ENCODE data around the gene TNF. TPM values are rescaled to one million over a fixed set of nuclear protein-coding genes. Genes with fewer than 3 reads are reported as not detected.
A peak's percentile ranks its signal among the peaks of the same experiment; 100 is the strongest.

Gene TNF
- total RNA-seq, 3 donors from 2014 or later: 0.41 to 1.7 (median 1.1) TPM

DNA sequence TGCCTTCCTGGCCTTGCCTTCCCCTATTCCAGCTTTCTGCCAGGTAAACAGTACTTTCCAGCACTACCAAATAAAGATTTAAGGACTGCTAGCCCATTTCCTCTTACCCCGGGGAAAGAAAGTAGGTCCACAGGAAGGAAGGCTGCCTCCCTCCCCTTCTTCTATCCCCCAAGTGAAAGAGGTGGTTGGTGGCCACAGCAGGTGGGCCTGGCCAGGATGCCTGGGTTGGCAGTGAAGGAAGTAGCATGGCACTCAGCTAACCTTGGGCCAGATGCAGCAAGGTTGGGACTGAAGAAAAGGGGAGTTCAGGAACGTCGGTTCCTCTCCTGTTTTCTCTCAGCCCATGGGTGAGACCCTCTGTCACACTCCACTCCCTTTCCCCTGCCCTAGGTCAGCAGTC, 19.1 kb upstream of the TNF start:
- no peak overlapping the region for H3K4me3 ChIP-seq
- TF ChIP-seq, protein P1, sequence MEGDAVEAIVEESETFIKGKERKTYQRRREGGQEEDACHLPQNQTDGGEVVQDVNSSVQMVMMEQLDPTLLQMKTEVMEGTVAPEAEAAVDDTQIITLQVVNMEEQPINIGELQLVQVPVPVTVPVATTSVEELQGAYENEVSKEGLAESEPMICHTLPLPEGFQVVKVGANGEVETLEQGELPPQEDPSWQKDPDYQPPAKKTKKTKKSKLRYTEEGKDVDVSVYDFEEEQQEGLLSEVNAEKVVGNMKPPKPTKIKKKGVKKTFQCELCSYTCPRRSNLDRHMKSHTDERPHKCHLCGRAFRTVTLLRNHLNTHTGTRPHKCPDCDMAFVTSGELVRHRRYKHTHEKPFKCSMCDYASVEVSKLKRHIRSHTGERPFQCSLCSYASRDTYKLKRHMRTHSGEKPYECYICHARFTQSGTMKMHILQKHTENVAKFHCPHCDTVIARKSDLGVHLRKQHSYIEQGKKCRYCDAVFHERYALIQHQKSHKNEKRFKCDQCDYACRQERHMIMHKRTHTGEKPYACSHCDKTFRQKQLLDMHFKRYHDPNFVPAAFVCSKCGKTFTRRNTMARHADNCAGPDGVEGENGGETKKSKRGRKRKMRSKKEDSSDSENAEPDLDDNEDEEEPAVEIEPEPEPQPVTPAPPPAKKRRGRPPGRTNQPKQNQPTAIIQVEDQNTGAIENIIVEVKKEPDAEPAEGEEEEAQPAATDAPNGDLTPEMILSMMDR (IDR thresholded peaks at IDR 0.05): no peak
- intact Hi-C loops (cut with DNase I, micrococcal nuclease): no loop called here
- H3K4me1 ChIP-seq (ENCODE audit: low read depth): peaks cover 3% of the 10 kb centered on the region
- H3K9me3 ChIP-seq: no peaks in the 10 kb centered on the region
- ATAC-seq (no peak), DNase-seq (no peak)
- peaks cover 4% of the 10 kb centered on the region for H3K36me3 ChIP-seq (ENCODE audit: low read depth)

GRCh38 chr6:31557443-31558317, 17.7 kb upstream of the TNF start:
- intact Hi-C loops (cut with DNase I, micrococcal nuclease): no loop called here
- TF ChIP-seq, protein P1 (IDR thresholded peaks at IDR 0.05): no peak
- DNase-seq (no peak), ATAC-seq (no peak)
- Histone ChIP-seq H3K4me1 (ENCODE audit: low read depth) (peaks cover 3% of the 10 kb centered on the region), H3K36me3 (ENCODE audit: low read depth) (peaks cover 4% of the 10 kb centered on the region), H3K4me3 (no peak overlapping the region), H3K9me3 (no peaks in the 10 kb centered on the region)

- H3K9me3 ChIP-seq: no peaks in the 10 kb centered on the region
- H3K4me3 ChIP-seq: no peak overlapping the region
- intact Hi-C loops (cut with DNase I, micrococcal nuclease): no loop called here
- peaks cover 3% of the 10 kb centered on the region for H3K4me1 ChIP-seq (ENCODE audit: low read depth)
- DNase-seq: no peak
- H3K36me3 ChIP-seq (ENCODE audit: low read depth): peaks cover 4% of the 10 kb centered on the region
- no peak for ATAC-seq
- TF ChIP-seq, protein P1 (IDR thresholded peaks at IDR 0.05): no peak
Observed at GRCh38 chr6:31558318-31558625, 17.1 kb upstream of the TNF start.

DNA sequence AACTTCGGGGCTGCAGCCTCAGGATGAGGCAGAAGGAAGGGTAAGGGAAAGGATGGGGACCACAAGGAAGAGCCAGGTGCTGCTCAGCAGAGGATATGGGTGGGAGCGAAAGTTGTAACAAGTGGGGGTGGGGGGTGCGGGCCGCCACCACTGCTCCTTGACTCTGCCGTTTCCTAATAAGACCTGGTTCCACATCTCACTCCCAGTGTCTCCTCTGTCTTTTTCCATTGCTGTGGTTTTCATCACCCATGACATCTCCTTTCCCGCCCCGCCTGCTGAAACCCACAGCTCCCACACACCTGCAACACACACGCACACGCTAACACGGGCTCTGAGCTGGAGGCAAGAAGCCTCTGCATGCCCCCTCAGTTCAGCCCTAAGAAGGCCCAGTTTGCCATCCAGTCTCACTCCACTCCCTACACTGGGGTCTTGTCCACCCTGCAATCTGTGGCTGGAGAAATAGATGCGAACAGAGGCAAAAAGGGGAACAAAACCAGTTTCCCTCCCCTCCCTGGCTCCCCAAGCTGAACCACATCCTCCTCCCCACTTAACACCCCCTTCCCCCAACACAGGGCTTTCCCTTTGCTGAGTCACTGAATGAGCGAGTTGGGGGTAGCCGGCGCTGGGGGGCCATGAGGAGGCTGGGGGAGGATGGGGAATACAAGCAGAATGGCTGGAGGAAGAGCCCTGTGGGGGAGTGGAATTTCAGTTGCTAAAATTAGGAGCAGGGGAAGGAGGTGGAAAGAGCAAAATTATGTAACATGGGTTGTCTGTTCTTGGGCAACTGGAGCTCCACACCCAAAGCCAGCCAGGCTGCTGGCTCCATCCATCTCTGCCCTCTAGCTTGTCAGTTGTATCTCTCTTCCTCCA, 16.5 kb upstream of the TNF start:
- Histone ChIP-seq H3K4me3 (no peak overlapping the region), H3K4me1 (ENCODE audit: low read depth) (peaks cover 3% of the 10 kb centered on the region), H3K9me3 (no peaks in the 10 kb centered on the region), H3K36me3 (ENCODE audit: low read depth) (peaks cover 4% of the 10 kb centered on the region)
- intact Hi-C loops (cut with DNase I, micrococcal nuclease): no loop called here
- TF ChIP-seq, protein P1 (IDR thresholded peaks at IDR 0.05): no peak
- ATAC-seq: peak; percentile 71
- peak in 2 of 3 donors; percentile 40 for DNase-seq

GRCh38 chr6:31559606-31559957, 15.8 kb upstream of the TNF start:
- TF ChIP-seq, protein P1 (IDR thresholded peaks at IDR 0.05): no peak
- Histone ChIP-seq H3K36me3 (ENCODE audit: low read depth) (peaks cover 4% of the 10 kb centered on the region), H3K4me3 (no peak overlapping the region), H3K9me3 (no peaks in the 10 kb centered on the region), H3K4me1 (ENCODE audit: low read depth) (peaks cover 3% of the 10 kb centered on the region)
- intact Hi-C loops (cut with DNase I, micrococcal nuclease): no loop called here
- ATAC-seq (peak; percentile 3), DNase-seq (no peak)
